Body of pancreas (tissue), 4 donors: ENCODE measurements around the gene ZGPAT. TPM values are rescaled to one million over a fixed set of nuclear protein-coding genes. Genes with fewer than 3 reads are reported as not detected.

Source experiments
- ATAC-seq: fragments of 150-250 bp; one replicate; pipeline ENCODE4 v1.9.1; 2016
- DNase-seq, 4 donors: peaks; one replicate each; pipeline ENCODE4 v3.0.0-alpha.2; 2019
- H3K27ac ChIP-seq, 4 donors: fragments of 200-600 bp; sonication (generic); 1 replicate in 3 of 4; 2 replicates in 1 of 4; pipeline versions ENCODE4 v1.5.1 to v1.6.1; 2016 to 2019; ENCODE audit warnings: mild to moderate bottlenecking in 1 of 4, mixed read lengths in 1 of 4, moderate library complexity in 1 of 4
- H3K27me3 ChIP-seq, 2 donors: fragments of 200-600 bp; sonication (generic); one replicate each; pipeline ENCODE4 v1.6.0; 2016; ENCODE audit warnings: mild to moderate bottlenecking in 1 of 2
- H3K36me3 ChIP-seq, 2 donors: fragments of 200-600 bp; sonication (generic); replicated peaks in 1 of 2; 2 replicates each; pipeline ENCODE4 v1.5.1; 2016; ENCODE audit warnings: low read depth in 2 of 2; ENCODE audit not compliant: insufficient read depth in 1 of 2
- H3K4me1 ChIP-seq: fragments of 200-600 bp; sonication (generic); one replicate; pipeline ENCODE4 v1.6.0; 2016
- H3K4me3 ChIP-seq, 2 donors: fragments of 200-600 bp; sonication (generic); 1 replicate in 1 of 2; 2 replicates in 1 of 2; pipeline ENCODE4 v1.5.1; 2016 to 2019
- H3K9me3 ChIP-seq, 3 donors: fragments of 200-600 bp; sonication (generic); 1 replicate in 2 of 3; 2 replicates in 1 of 3; pipeline ENCODE4 v1.5.1; 2016
- CTCF ChIP-seq, 7 experiments: fragments of 450-650 bp in 4 of 7; fragments of 200-600 bp in 3 of 7; sonication (generic) in 3 of 7; IDR thresholded peaks; one replicate each; pipeline ENCODE4 v1.5.1; 2016 to 2019; ENCODE audit warnings: antibody characterized with exemption in 7 of 7
- POLR2A ChIP-seq, 3 donors: fragments of 450-650 bp; IDR thresholded peaks; one replicate each; pipeline ENCODE4 v1.6.1; 2016; ENCODE audit warnings: antibody characterized with exemption in 3 of 3, mild to moderate bottlenecking in 2 of 3
- WGBS, 2 donors: methylation state at CpG; one replicate each; pipeline ENCODE4 v1.1.5; 2017; 5-methylcytosine and 5-hydroxymethylcytosine counted together
- intact Hi-C: fragments of 100-400 bp; cut with DNase I; formaldehyde crosslinking; loops from one replicate; pipeline ENCODE4 v1.15.1; 2023
- total RNA-seq, 2 donors: library from RNA; depleted of rRNA; stranded (reverse); fragments of >200 nt; gene quantifications; one replicate each; pipeline ENCODE4 v1.1.0, GENCODE V29; 2016

The ZGPAT gene
- total RNA-seq, 2 donors from 2014 or later: 16.6 to 53.1 TPM

- DNase-seq (no peak), ATAC-seq (no peak)
- WGBS, 2 donors: 92% methylated on average over 13 of the region's 13 CpGs
- TF ChIP-seq POLR2A (IDR thresholded peaks at IDR 0.05) (no peak), CTCF (IDR thresholded peaks at IDR 0.05) (no peak)
- no peaks in the 10 kb centered on the region for H3K4me1 ChIP-seq
- no peaks in the 10 kb centered on the region for H3K36me3 ChIP-seq
- H3K27me3 ChIP-seq: no peaks in the 10 kb centered on the region
- no peaks in the 10 kb centered on the region for H3K9me3 ChIP-seq
- no peak overlapping the region for H3K4me3 ChIP-seq
- no peak overlapping the region for H3K27ac ChIP-seq
- intact Hi-C loops: no loop called here
Measured at GRCh38 chr20:63777614-63778013, 69.8 kb downstream of the ZGPAT start.

DNA sequence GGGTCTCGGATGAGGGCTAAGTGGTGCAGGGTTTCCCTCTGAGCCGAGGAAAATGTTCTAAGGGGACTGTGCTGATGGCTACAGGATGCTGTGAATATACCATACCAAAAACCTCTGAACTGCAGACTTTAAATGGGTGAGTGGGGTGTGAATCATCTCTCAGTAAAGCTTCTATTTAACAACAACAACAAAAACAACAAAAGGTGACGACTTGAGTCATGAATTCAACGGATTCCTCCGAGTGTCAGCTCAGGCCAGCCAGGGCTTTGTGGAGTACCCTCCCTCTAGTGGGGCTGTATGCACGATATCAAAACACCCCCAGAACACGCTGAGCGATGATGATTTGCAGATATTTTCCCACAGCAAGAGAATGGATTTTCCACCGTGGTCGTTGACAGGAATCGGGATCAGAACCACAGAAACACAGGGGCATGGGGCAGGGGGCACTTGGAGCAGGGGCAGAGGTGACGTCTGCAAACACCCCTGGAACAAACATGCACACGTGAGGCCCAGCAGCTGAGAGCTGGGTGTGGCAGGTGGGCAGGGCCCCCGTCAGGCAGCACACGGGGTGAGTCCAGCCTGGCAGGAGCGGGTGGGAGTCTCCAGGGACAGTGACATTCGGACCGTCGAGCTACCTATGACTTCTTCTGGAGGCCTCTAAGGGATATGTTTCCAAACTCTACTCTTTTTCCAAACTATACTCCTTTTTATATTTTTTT, 70.4 kb downstream of the ZGPAT start:
- H3K4me1 ChIP-seq: no peaks in the 10 kb centered on the region
- 67 to 72% methylated on average over 18 to 19 of the region's 19 CpGs for WGBS, 2 donors
- H3K4me3 ChIP-seq: no peak overlapping the region
- no peak for ATAC-seq
- no peak overlapping the region for H3K27ac ChIP-seq
- DNase-seq: no peak
- no peaks in the 10 kb centered on the region for H3K27me3 ChIP-seq
- H3K9me3 ChIP-seq: no peaks in the 10 kb centered on the region
- TF ChIP-seq POLR2A (IDR thresholded peaks at IDR 0.05) (no peak), CTCF (IDR thresholded peaks at IDR 0.05) (no peak)
- no peaks in the 10 kb centered on the region for H3K36me3 ChIP-seq
- intact Hi-C loops: no loop called here

GRCh38 chr20:63778857-63779256, 71.0 kb downstream of the ZGPAT start:
- Histone ChIP-seq H3K4me1 (no peaks in the 10 kb centered on the region), H3K27ac (no peak overlapping the region), H3K36me3 (no peaks in the 10 kb centered on the region), H3K27me3 (no peaks in the 10 kb centered on the region), H3K9me3 (no peaks in the 10 kb centered on the region), H3K4me3 (no peak overlapping the region)
- intact Hi-C loops: no loop called here
- 81 to 91% methylated on average over 8 to 9 of the region's 9 CpGs for WGBS, 2 donors
- ATAC-seq (no peak), DNase-seq (no peak)
- no peak for TF ChIP-seq CTCF (IDR thresholded peaks at IDR 0.05)
- TF ChIP-seq POLR2A (IDR thresholded peaks at IDR 0.05): no peak

DNA sequence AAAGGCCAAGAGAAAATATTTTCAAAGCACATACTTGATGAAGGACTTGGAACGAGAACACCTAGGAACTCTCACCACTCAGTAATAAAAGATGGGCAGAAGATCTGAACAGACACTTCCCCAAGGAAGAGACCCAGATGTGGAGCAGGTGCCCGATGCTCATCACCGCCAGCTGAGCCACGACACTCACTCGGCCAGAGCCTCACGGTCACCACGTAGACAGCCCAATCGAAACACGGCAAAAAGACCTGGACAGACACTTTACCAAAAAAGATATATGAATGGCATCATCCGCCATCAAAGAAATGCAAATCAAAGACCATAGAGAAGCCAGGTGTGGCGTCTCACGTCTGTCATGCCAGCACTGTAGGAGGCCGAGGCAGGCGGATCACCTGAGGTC, 73.3 kb downstream of the ZGPAT start:
- H3K9me3 ChIP-seq: no peaks in the 10 kb centered on the region
- no peaks in the 10 kb centered on the region for H3K4me1 ChIP-seq
- intact Hi-C loops: no loop called here
- no peak overlapping the region for H3K27ac ChIP-seq
- TF ChIP-seq CTCF (IDR thresholded peaks at IDR 0.05) (no peak), POLR2A (IDR thresholded peaks at IDR 0.05) (no peak)
- H3K27me3 ChIP-seq: no peaks in the 10 kb centered on the region
- H3K4me3 ChIP-seq: no peak overlapping the region
- ATAC-seq (no peak), DNase-seq (no peak)
- no peaks in the 10 kb centered on the region for H3K36me3 ChIP-seq
- WGBS, 2 donors: 84 to 90% methylated on average over 14 of the region's 14 CpGs

GRCh38 chr20:63782051-63782471, 74.2 kb downstream of the ZGPAT start:
- Histone ChIP-seq H3K27me3 (no peaks in the 10 kb centered on the region), H3K9me3 (no peaks in the 10 kb centered on the region), H3K4me3 (no peak overlapping the region), H3K4me1 (no peaks in the 10 kb centered on the region), H3K27ac (no peak overlapping the region), H3K36me3 (no peaks in the 10 kb centered on the region)
- intact Hi-C loops: no loop called here
- 66 to 68% methylated on average over 14 to 18 of the region's 18 CpGs for WGBS, 2 donors
- no peak for DNase-seq
- no peak for ATAC-seq
- no peak for TF ChIP-seq POLR2A (IDR thresholded peaks at IDR 0.05)
- no peak for TF ChIP-seq CTCF (IDR thresholded peaks at IDR 0.05)
